Esophagus squamous epithelium (tissue), 4 donors: ENCODE results near the gene METTL1.

Source experiments
- POLR2A ChIP-seq, 4 donors: fragments of 450-650 bp; IDR thresholded peaks; one replicate each; pipeline ENCODE4 v1.6.1; 2017; ENCODE audit warnings: antibody characterized with exemption in 4 of 4, mild to moderate bottlenecking in 4 of 4, moderate library complexity in 3 of 4
- TF ChIP-seq, protein P1 (sequence below), 6 experiments: fragments of 450-650 bp in 4 of 6; fragments of 200-600 bp in 2 of 6; sonication (generic) in 2 of 6; IDR thresholded peaks; one replicate each; pipeline ENCODE4 v1.5.1; 2016 to 2019; ENCODE audit warnings: antibody characterized with exemption in 6 of 6, mild to moderate bottlenecking in 4 of 6, moderate library complexity in 4 of 6

DNA sequence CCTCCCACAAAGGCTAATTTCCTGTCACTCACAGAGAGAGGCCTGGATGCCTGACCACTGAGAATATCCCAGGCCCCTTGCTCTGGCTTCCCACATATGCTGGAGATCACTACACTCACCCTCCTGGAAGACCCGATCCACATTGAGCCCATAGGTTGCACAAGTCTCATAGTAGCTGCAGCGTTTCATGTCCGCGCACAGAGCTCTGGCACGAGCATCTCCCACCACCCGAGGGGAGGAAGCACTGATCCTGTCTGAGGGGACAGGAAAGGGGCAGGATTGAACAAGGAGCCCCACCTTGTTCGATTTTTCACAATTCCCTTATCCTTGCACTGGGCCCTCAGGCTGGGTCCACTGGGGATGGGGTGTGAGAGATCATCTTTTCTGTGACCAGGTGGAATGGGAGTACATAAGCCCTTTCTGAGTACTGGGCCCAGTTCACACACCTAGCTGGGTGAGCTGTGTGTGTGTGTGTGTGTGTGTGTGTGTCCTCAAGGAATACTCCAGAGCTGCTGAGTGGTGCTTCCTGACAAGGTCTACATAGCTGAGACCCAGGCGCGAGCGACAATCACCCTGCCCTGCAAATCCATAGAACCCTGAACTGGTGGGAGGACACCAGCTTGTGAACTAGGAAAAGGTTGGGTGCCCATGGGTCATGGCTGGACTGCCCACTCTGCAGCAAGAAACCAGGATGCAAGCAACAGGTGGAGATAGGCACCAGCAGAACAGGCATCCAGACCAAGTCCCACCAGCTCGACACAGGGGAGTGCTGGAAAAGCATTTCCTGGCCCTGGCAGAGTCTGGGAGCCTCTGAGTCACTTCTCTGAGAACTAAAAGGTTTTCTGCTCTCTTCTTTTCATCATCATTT, 38.9 kb downstream of the METTL1 start:
- TF ChIP-seq, protein P1, sequence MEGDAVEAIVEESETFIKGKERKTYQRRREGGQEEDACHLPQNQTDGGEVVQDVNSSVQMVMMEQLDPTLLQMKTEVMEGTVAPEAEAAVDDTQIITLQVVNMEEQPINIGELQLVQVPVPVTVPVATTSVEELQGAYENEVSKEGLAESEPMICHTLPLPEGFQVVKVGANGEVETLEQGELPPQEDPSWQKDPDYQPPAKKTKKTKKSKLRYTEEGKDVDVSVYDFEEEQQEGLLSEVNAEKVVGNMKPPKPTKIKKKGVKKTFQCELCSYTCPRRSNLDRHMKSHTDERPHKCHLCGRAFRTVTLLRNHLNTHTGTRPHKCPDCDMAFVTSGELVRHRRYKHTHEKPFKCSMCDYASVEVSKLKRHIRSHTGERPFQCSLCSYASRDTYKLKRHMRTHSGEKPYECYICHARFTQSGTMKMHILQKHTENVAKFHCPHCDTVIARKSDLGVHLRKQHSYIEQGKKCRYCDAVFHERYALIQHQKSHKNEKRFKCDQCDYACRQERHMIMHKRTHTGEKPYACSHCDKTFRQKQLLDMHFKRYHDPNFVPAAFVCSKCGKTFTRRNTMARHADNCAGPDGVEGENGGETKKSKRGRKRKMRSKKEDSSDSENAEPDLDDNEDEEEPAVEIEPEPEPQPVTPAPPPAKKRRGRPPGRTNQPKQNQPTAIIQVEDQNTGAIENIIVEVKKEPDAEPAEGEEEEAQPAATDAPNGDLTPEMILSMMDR (IDR thresholded peaks at IDR 0.05): no peak
- TF ChIP-seq POLR2A (IDR thresholded peaks at IDR 0.05): no peak
